BE2C (cell line): ENCODE measurements around the gene PITPNC1.
A peak's percentile ranks its signal among the peaks of the same experiment; 100 is the strongest.
"Not testable (repeated sequence)": the region's sequence is repeated elsewhere in the genome, so short reads cannot be mapped to it uniquely, and the experiment has no call there.

Experiments
- DNase-seq: peaks from one replicate; pipeline ENCODE4 v3.0.0-alpha.2; 2020
- H3K27me3 ChIP-seq: fragments of 250-450 bp; sonication (Bioruptor Pico); 2 replicates; pipeline ENCODE4 v1.5.1; 2020; ENCODE audit warnings: mild to moderate bottlenecking
- H3K36me3 ChIP-seq: fragments of 250-450 bp; sonication (Bioruptor Pico); 2 replicates; pipeline ENCODE4 v1.5.1; 2020; ENCODE audit warnings: mild to moderate bottlenecking
- H3K4me1 ChIP-seq: fragments of 250-450 bp; sonication (Bioruptor Pico); 2 replicates; pipeline ENCODE4 v1.5.1; 2020
- H3K4me3 ChIP-seq: 2 replicates; pipeline ENCODE4 v1.5.1; 2011; ENCODE audit warnings: low read depth, low read length
- H3K9me3 ChIP-seq: fragments of 250-450 bp; sonication (Bioruptor Pico); 2 replicates; pipeline ENCODE4 v1.5.1; 2020
- CTCF ChIP-seq: IDR thresholded peaks from 2 replicates; pipeline ENCODE4 v1.5.1; 2012; ENCODE audit warnings: mild to moderate bottlenecking, low read depth, low read length

The PITPNC1 gene

GRCh38 chr17:67475161-67475937 lies 98.3 kb downstream of the PITPNC1 start:
- peak; percentile 79 for DNase-seq
- peak overlapping the region; percentile 40 for H3K4me3 ChIP-seq
- H3K36me3 ChIP-seq: no peaks in the 10 kb centered on the region
- H3K27me3 ChIP-seq: no peaks in the 10 kb centered on the region
- H3K9me3 ChIP-seq: no peaks in the 10 kb centered on the region
- TF ChIP-seq CTCF: peak; percentile 99
- H3K4me1 ChIP-seq: peaks cover 9% of the 10 kb centered on the region

GRCh38 chr17:67476787-67477335 lies 99.8 kb downstream of the PITPNC1 start:
- no peaks in the 10 kb centered on the region for H3K36me3 ChIP-seq
- no peak for TF ChIP-seq CTCF
- H3K9me3 ChIP-seq: no peaks in the 10 kb centered on the region
- no peak for DNase-seq
- H3K4me3 ChIP-seq: no peak overlapping the region
- H3K4me1 ChIP-seq: peaks cover 9% of the 10 kb centered on the region
- H3K27me3 ChIP-seq: no peaks in the 10 kb centered on the region

- Histone ChIP-seq H3K9me3 (no peaks in the 10 kb centered on the region), H3K4me3 (no peak overlapping the region), H3K4me1 (peaks cover 9% of the 10 kb centered on the region), H3K36me3 (no peaks in the 10 kb centered on the region), H3K27me3 (no peaks in the 10 kb centered on the region)
- TF ChIP-seq CTCF: no peak
- no peak for DNase-seq
Observed at GRCh38 chr17:67477687-67478086, 100.6 kb downstream of the PITPNC1 start.

GRCh38 chr17:67478401-67479041 lies 101.4 kb downstream of the PITPNC1 start:
- no peak for DNase-seq
- Histone ChIP-seq H3K36me3 (no peaks in the 10 kb centered on the region), H3K4me1 (peaks cover 9% of the 10 kb centered on the region), H3K9me3 (no peaks in the 10 kb centered on the region), H3K27me3 (no peaks in the 10 kb centered on the region), H3K4me3 (no peak overlapping the region)
- TF ChIP-seq CTCF: no peak

- Histone ChIP-seq H3K9me3 (no peaks in the 10 kb centered on the region), H3K27me3 (no peaks in the 10 kb centered on the region), H3K4me3 (no peak overlapping the region), H3K4me1 (peaks cover 9% of the 10 kb centered on the region), H3K36me3 (no peaks in the 10 kb centered on the region)
- TF ChIP-seq CTCF: no peak
- DNase-seq: no peak
Observed at GRCh38 chr17:67479148-67479547, 102.1 kb downstream of the PITPNC1 start.

GRCh38 chr17:67480959-67481358 lies 103.9 kb downstream of the PITPNC1 start:
- H3K9me3 ChIP-seq, H3K27me3 ChIP-seq, H3K4me1 ChIP-seq, DNase-seq, H3K4me3 ChIP-seq, H3K36me3 ChIP-seq: not testable (repeated sequence)
